GM18868 (cell line): ENCODE results near the gene TMEM108.

Experiments
- ATAC-seq: cut with Tn5 transposase; IDR thresholded peaks from one replicate; pipeline ENCODE4 v1.9.1; 2021; ENCODE audit warnings: mild to moderate bottlenecking, moderate library complexity; ENCODE audit not compliant: unreplicated experiment

The TMEM108 gene

GRCh38 chr3:133376810-133377209 is 338.6 kb downstream of the TMEM108 start:
- ATAC-seq = no peak

- no peak for ATAC-seq
These were observed 339.2 kb downstream of the TMEM108 start for GRCh38 chr3:133377396-133377795.

- no peak for ATAC-seq
These were observed 341.7 kb downstream of the TMEM108 start for GRCh38 chr3:133379926-133380325.

GRCh38 chr3:133380481-133381225 is 342.5 kb downstream of the TMEM108 start:
- no peak for ATAC-seq

- ATAC-seq = no peak
These were observed 343.3 kb downstream of the TMEM108 start for GRCh38 chr3:133381346-133382109.

GRCh38 chr3:133383175-133383574 is 345.0 kb downstream of the TMEM108 start:
- no peak for ATAC-seq

- no peak for ATAC-seq
These were observed 345.6 kb downstream of the TMEM108 start for GRCh38 chr3:133383741-133384140.

- ATAC-seq = peak; percentile 89
These were observed 346.3 kb downstream of the TMEM108 start for GRCh38 chr3:133384331-133385027.

GRCh38 chr3:133386876-133387275 is 348.7 kb downstream of the TMEM108 start:
- no peak for ATAC-seq

- no peak for ATAC-seq
These were observed 349.1 kb downstream of the TMEM108 start for GRCh38 chr3:133387341-133387740.

- no peak for ATAC-seq
These were observed 350.7 kb downstream of the TMEM108 start for GRCh38 chr3:133388696-133389395.

GRCh38 chr3:133390715-133391114 is 352.5 kb downstream of the TMEM108 start:
- ATAC-seq = no peak

- no peak for ATAC-seq
These were observed 355.0 kb downstream of the TMEM108 start for GRCh38 chr3:133393204-133393603.

GRCh38 chr3:133393691-133394474 is 355.7 kb downstream of the TMEM108 start:
- ATAC-seq = no peak

- no peak for ATAC-seq
These were observed 356.5 kb downstream of the TMEM108 start for GRCh38 chr3:133394561-133395311.

GRCh38 chr3:133396906-133397305 is 358.7 kb downstream of the TMEM108 start:
- no peak for ATAC-seq

- ATAC-seq = no peak
These were observed 361.9 kb downstream of the TMEM108 start, which contains the start of gene BFSP2 for GRCh38 chr3:133400006-133400515. Gene BFSP2, plus strand, starts transcription at chr3:133400056. Its CDS starts 28 bp downstream, at chr3:133400084.

- ATAC-seq = no peak
These were observed 363.4 kb downstream of the TMEM108 start for GRCh38 chr3:133401374-133402135.
